ENCODE results near the gene NTM.

DNA sequence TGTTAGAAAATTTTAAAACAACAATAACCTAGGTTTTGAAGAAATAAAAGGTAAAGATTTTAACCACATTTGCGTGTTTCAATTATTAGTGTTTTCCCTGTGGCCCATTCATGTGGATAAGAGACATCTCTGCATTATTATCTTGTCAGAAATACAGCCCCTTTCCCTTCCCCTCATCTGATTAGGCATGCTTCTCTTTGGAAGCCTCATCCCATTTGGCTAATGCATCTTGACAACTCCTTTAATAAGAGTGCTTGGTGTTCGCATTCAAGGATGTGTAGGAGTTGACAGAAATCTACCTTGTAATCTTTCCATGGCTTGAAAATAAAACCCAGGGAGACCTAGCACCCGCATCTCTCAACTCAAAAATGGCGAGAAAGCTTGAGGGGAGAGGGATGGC, 635.5 kb downstream of the NTM start:
- no peak for TF ChIP-seq CTCF (IDR thresholded peaks at IDR 0.05; ENCODE audit: low read depth, low read length, poor library complexity, severe bottlenecking)
- TF ChIP-seq EZH2phosphoT487 (IDR thresholded peaks at IDR 0.05; ENCODE audit: borderline replicate concordance, low read length) = no peak
